AG04450 (cell line): Measurements from ENCODE around the gene CNTNAP2. TPM values are rescaled to one million over a fixed set of nuclear protein-coding genes. Genes with fewer than 3 reads are reported as not detected.

Experiments used
- CTCF ChIA-PET: fragments of 300-600, 350-600 bp; formaldehyde crosslinking; extraction: SDS; loops from one replicate; lab custom pipeline; 2022; ENCODE audit warnings: antibody characterized with exemption, inconsistent platforms; lab: Charles Lee
- POLR2A ChIA-PET: fragments of 350-600 bp; formaldehyde crosslinking; extraction: SDS; loops from one replicate; lab custom pipeline; 2021; ENCODE audit warnings: antibody characterized with exemption, inconsistent platforms; lab: Yijun Ruan, JAX
- DNase-seq: peaks from one replicate; pipeline ENCODE4 v3.0.0-alpha.2; 2011; ENCODE audit warnings: low read depth, low spot score
- H3K27ac ChIP-seq: one replicate; pipeline ENCODE4 v1.5.1; 2012; ENCODE audit warnings: low read depth, low read length, control low read depth
- H3K27me3 ChIP-seq: one replicate; pipeline ENCODE4 v1.6.0; 2012; ENCODE audit warnings: low read length; ENCODE audit not compliant: control insufficient read depth, insufficient read depth
- H3K4me3 ChIP-seq: 2 replicates; pipeline ENCODE4 v1.5.1; 2011; ENCODE audit warnings: mild to moderate bottlenecking, low read depth, low read length, control low read depth
- H3K9me3 ChIP-seq: 2 replicates; pipeline ENCODE4 v1.5.1; 2012; ENCODE audit warnings: low read length; ENCODE audit not compliant: control insufficient read depth, insufficient read depth
- CTCF ChIP-seq: IDR thresholded peaks from 2 replicates; pipeline ENCODE4 v1.5.1; 2011; ENCODE audit warnings: low read depth, low read length, control low read depth, inconsistent platforms
- polyA plus RNA-seq: library from polyadenylated mRNA; depleted of rRNA; stranded (reverse); fragments of >200 nt; gene quantifications from 2 replicates; pipeline ENCODE4 v1.2.3, GENCODE V29; 2011

CNTNAP2 gene
- polyA plus RNA-seq, 1 experiment, result not detected

GRCh38 chr7:147569116-147569913 is 1452.7 kb downstream of the CNTNAP2 start:
- Histone ChIP-seq H3K4me3 (no peak overlapping the region), H3K9me3 (no peaks in the 10 kb centered on the region), H3K27ac (no peak overlapping the region), H3K27me3 (no peaks in the 10 kb centered on the region)
- no peak for TF ChIP-seq CTCF
- DNase-seq, result no peak
- ChIA-PET POLR2A (no interaction called here), CTCF (no interaction called here)

- Histone ChIP-seq H3K27me3 (no peaks in the 10 kb centered on the region), H3K4me3 (no peak overlapping the region), H3K27ac (no peak overlapping the region), H3K9me3 (no peaks in the 10 kb centered on the region)
- ChIA-PET POLR2A (no interaction called here), CTCF (no interaction called here)
- no peak for TF ChIP-seq CTCF
- DNase-seq, result no peak
Observed at GRCh38 chr7:147570390-147570789, 1453.8 kb downstream of the CNTNAP2 start.

- POLR2A ChIA-PET, result no interaction called here
- Histone ChIP-seq H3K27me3 (no peaks in the 10 kb centered on the region), H3K4me3 (no peak overlapping the region), H3K9me3 (no peaks in the 10 kb centered on the region), H3K27ac (no peak overlapping the region)
- CTCF ChIA-PET, result no interaction called here
- no peak for TF ChIP-seq CTCF
- DNase-seq, result no peak
Observed at GRCh38 chr7:147571436-147572185, 1455.0 kb downstream of the CNTNAP2 start.

GRCh38 chr7:147578196-147578595 is 1461.6 kb downstream of the CNTNAP2 start:
- TF ChIP-seq CTCF, result no peak
- H3K27ac ChIP-seq, result no peak overlapping the region
- POLR2A ChIA-PET, result no interaction called here
- no peak for DNase-seq
- H3K9me3 ChIP-seq, result no peaks in the 10 kb centered on the region
- CTCF ChIA-PET, result no interaction called here
- H3K27me3 ChIP-seq, result no peaks in the 10 kb centered on the region
- no peak overlapping the region for H3K4me3 ChIP-seq

- CTCF ChIA-PET, result no interaction called here
- POLR2A ChIA-PET, result no interaction called here
- Histone ChIP-seq H3K27ac (no peak overlapping the region), H3K9me3 (no peaks in the 10 kb centered on the region), H3K27me3 (no peaks in the 10 kb centered on the region), H3K4me3 (no peak overlapping the region)
- no peak for DNase-seq
- no peak for TF ChIP-seq CTCF
Observed at GRCh38 chr7:147579148-147579547, 1462.5 kb downstream of the CNTNAP2 start.
